ENCODE measurements around the gene CIB4.
"Not testable (repeated sequence)": the region's sequence is repeated elsewhere in the genome, so short reads cannot be mapped to it uniquely, and the experiment has no call there.

The CIB4 gene

GRCh38 chr2:26674771-26675170 lies 33.6 kb upstream of the CIB4 start:
- H3K4me3 ChIP-seq (ENCODE audit: low read length) = no peak overlapping the region
- no peaks in the 10 kb centered on the region for H3K4me1 ChIP-seq (ENCODE audit: control insufficient read depth, insufficient read depth, low read length)
- H3K4me2 ChIP-seq (ENCODE audit: low read length) = no peak overlapping the region
- H3K27me3 ChIP-seq (ENCODE audit: control insufficient read depth, insufficient read depth, low read length) = peaks cover 80% of the 10 kb centered on the region
- H3K9me3 ChIP-seq (replicated peaks; ENCODE audit: low read length) = no peaks in the 10 kb centered on the region
- no peaks in the 10 kb centered on the region for H3K36me3 ChIP-seq (ENCODE audit: insufficient read depth, low read length)
- H3K9ac ChIP-seq (ENCODE audit: low read depth, low read length) = no peak overlapping the region

- no peaks in the 10 kb centered on the region for H3K36me3 ChIP-seq (ENCODE audit: insufficient read depth, low read length)
- no peaks in the 10 kb centered on the region for H3K9me3 ChIP-seq (replicated peaks; ENCODE audit: low read length)
- no peaks in the 10 kb centered on the region for H3K4me1 ChIP-seq (ENCODE audit: control insufficient read depth, insufficient read depth, low read length)
- peaks cover 74% of the 10 kb centered on the region for H3K27me3 ChIP-seq (ENCODE audit: control insufficient read depth, insufficient read depth, low read length)
- no peak overlapping the region for H3K4me2 ChIP-seq (ENCODE audit: low read length)
- H3K9ac ChIP-seq (ENCODE audit: low read depth, low read length) = no peak overlapping the region
- no peak overlapping the region for H3K4me3 ChIP-seq (ENCODE audit: low read length)
Measured at GRCh38 chr2:26674002-26674751, 33.0 kb upstream of the CIB4 start.

- Histone ChIP-seq H3K4me1 (ENCODE audit: control insufficient read depth, insufficient read depth, low read length) (no peaks in the 10 kb centered on the region), H3K27me3 (ENCODE audit: control insufficient read depth, insufficient read depth, low read length) (peaks cover 73% of the 10 kb centered on the region), H3K4me3 (ENCODE audit: low read length) (no peak overlapping the region), H3K36me3 (ENCODE audit: insufficient read depth, low read length) (no peaks in the 10 kb centered on the region), H3K4me2 (ENCODE audit: low read length) (no peak overlapping the region), H3K9me3 (replicated peaks; ENCODE audit: low read length) (no peaks in the 10 kb centered on the region), H3K9ac (ENCODE audit: low read depth, low read length) (no peak overlapping the region)
Measured at GRCh38 chr2:26672818-26673393, 31.7 kb upstream of the CIB4 start.

GRCh38 chr2:26672112-26672817 lies 31.1 kb upstream of the CIB4 start:
- no peaks in the 10 kb centered on the region for H3K4me1 ChIP-seq (ENCODE audit: control insufficient read depth, insufficient read depth, low read length)

GRCh38 chr2:26671691-26672090 lies 30.5 kb upstream of the CIB4 start:
- no peak overlapping the region for H3K9ac ChIP-seq (ENCODE audit: low read depth, low read length)
- H3K4me1 ChIP-seq (ENCODE audit: control insufficient read depth, insufficient read depth, low read length) = no peaks in the 10 kb centered on the region
- no peaks in the 10 kb centered on the region for H3K36me3 ChIP-seq (ENCODE audit: insufficient read depth, low read length)
- H3K27me3 ChIP-seq (ENCODE audit: control insufficient read depth, insufficient read depth, low read length) = peaks cover 75% of the 10 kb centered on the region
- no peaks in the 10 kb centered on the region for H3K9me3 ChIP-seq (replicated peaks; ENCODE audit: low read length)
- no peak overlapping the region for H3K4me3 ChIP-seq (ENCODE audit: low read length)
- no peak overlapping the region for H3K4me2 ChIP-seq (ENCODE audit: low read length)

More at GRCh38 chr2:26672112-26672817, 31.1 kb upstream of the CIB4 start:
- Histone ChIP-seq H3K9me3 (replicated peaks; ENCODE audit: low read length) (no peaks in the 10 kb centered on the region), H3K27me3 (ENCODE audit: control insufficient read depth, insufficient read depth, low read length) (peaks cover 72% of the 10 kb centered on the region), H3K9ac (ENCODE audit: low read depth, low read length) (no peak overlapping the region), H3K36me3 (ENCODE audit: insufficient read depth, low read length) (no peaks in the 10 kb centered on the region), H3K4me3 (ENCODE audit: low read length) (no peak overlapping the region), H3K4me2 (ENCODE audit: low read length) (no peak overlapping the region)

GRCh38 chr2:26670931-26671460 lies 29.8 kb upstream of the CIB4 start:
- H3K27me3 ChIP-seq (ENCODE audit: control insufficient read depth, insufficient read depth, low read length) = peaks cover 77% of the 10 kb centered on the region
- no peaks in the 10 kb centered on the region for H3K9me3 ChIP-seq (replicated peaks; ENCODE audit: low read length)
- H3K4me3 ChIP-seq (ENCODE audit: low read length) = no peak overlapping the region
- H3K36me3 ChIP-seq (ENCODE audit: insufficient read depth, low read length) = no peaks in the 10 kb centered on the region
- H3K4me1 ChIP-seq (ENCODE audit: control insufficient read depth, insufficient read depth, low read length) = no peaks in the 10 kb centered on the region
- H3K9ac ChIP-seq (ENCODE audit: low read depth, low read length) = no peak overlapping the region
- H3K4me2 ChIP-seq (ENCODE audit: low read length) = no peak overlapping the region

GRCh38 chr2:26670171-26670570 lies 29.0 kb upstream of the CIB4 start:
- H3K4me1 ChIP-seq (ENCODE audit: control insufficient read depth, insufficient read depth, low read length) = no peaks in the 10 kb centered on the region
- H3K9ac ChIP-seq (ENCODE audit: low read depth, low read length) = no peak overlapping the region
- no peaks in the 10 kb centered on the region for H3K9me3 ChIP-seq (replicated peaks; ENCODE audit: low read length)
- H3K4me2 ChIP-seq (ENCODE audit: low read length) = no peak overlapping the region
- H3K4me3 ChIP-seq (ENCODE audit: low read length) = no peak overlapping the region
- peaks cover 72% of the 10 kb centered on the region for H3K27me3 ChIP-seq (ENCODE audit: control insufficient read depth, insufficient read depth, low read length)
- H3K36me3 ChIP-seq (ENCODE audit: insufficient read depth, low read length) = no peaks in the 10 kb centered on the region

- Histone ChIP-seq H3K9ac (ENCODE audit: low read depth, low read length) (no peak overlapping the region), H3K4me1 (ENCODE audit: control insufficient read depth, insufficient read depth, low read length) (no peaks in the 10 kb centered on the region), H3K4me2 (ENCODE audit: low read length) (no peak overlapping the region), H3K36me3 (ENCODE audit: insufficient read depth, low read length) (no peaks in the 10 kb centered on the region), H3K27me3 (ENCODE audit: control insufficient read depth, insufficient read depth, low read length) (peaks cover 69% of the 10 kb centered on the region), H3K4me3 (ENCODE audit: low read length) (no peak overlapping the region), H3K9me3 (replicated peaks; ENCODE audit: low read length) (no peaks in the 10 kb centered on the region)
Measured at GRCh38 chr2:26668856-26669750, 27.9 kb upstream of the CIB4 start.

GRCh38 chr2:26668041-26668440 lies 26.9 kb upstream of the CIB4 start:
- no peak overlapping the region for H3K4me2 ChIP-seq (ENCODE audit: low read length)
- no peak overlapping the region for H3K9ac ChIP-seq (ENCODE audit: low read depth, low read length)
- no peaks in the 10 kb centered on the region for H3K9me3 ChIP-seq (replicated peaks; ENCODE audit: low read length)
- H3K36me3 ChIP-seq (ENCODE audit: insufficient read depth, low read length) = no peaks in the 10 kb centered on the region
- peaks cover 68% of the 10 kb centered on the region for H3K27me3 ChIP-seq (ENCODE audit: control insufficient read depth, insufficient read depth, low read length)
- H3K4me3 ChIP-seq (ENCODE audit: low read length) = no peak overlapping the region
- H3K4me1 ChIP-seq (ENCODE audit: control insufficient read depth, insufficient read depth, low read length) = no peaks in the 10 kb centered on the region

GRCh38 chr2:26666671-26667070 lies 25.5 kb upstream of the CIB4 start:
- H3K4me3 ChIP-seq (ENCODE audit: low read length) = no peak overlapping the region
- no peaks in the 10 kb centered on the region for H3K36me3 ChIP-seq (ENCODE audit: insufficient read depth, low read length)
- H3K27me3 ChIP-seq (ENCODE audit: control insufficient read depth, insufficient read depth, low read length) = peaks cover 54% of the 10 kb centered on the region
- H3K4me2 ChIP-seq (ENCODE audit: low read length) = no peak overlapping the region
- no peak overlapping the region for H3K9ac ChIP-seq (ENCODE audit: low read depth, low read length)
- no peaks in the 10 kb centered on the region for H3K9me3 ChIP-seq (replicated peaks; ENCODE audit: low read length)
- H3K4me1 ChIP-seq (ENCODE audit: control insufficient read depth, insufficient read depth, low read length) = no peaks in the 10 kb centered on the region

- not testable (repeated sequence) for H3K4me2 ChIP-seq (ENCODE audit: low read length); H3K4me3 ChIP-seq (ENCODE audit: low read length); H3K4me1 ChIP-seq (ENCODE audit: control insufficient read depth, insufficient read depth, low read length); H3K9me3 ChIP-seq (replicated peaks; ENCODE audit: low read length); H3K36me3 ChIP-seq (ENCODE audit: insufficient read depth, low read length); H3K9ac ChIP-seq (ENCODE audit: low read depth, low read length)
- H3K27me3 ChIP-seq (ENCODE audit: control insufficient read depth, insufficient read depth, low read length) = peaks cover 41% of the 10 kb centered on the region
Measured at GRCh38 chr2:26665296-26665695, 24.1 kb upstream of the CIB4 start.

All from skeletal muscle satellite cell (primary cell).